Endodermal cell (in vitro differentiated cells): Measurements from ENCODE around the gene SFSWAP. TPM values are rescaled to one million over a fixed set of nuclear protein-coding genes. Genes with fewer than 3 reads are reported as not detected.
A peak's percentile ranks its signal among the peaks of the same experiment; 100 is the strongest.
"Not testable (repeated sequence)": the region's sequence is repeated elsewhere in the genome, so short reads cannot be mapped to it uniquely, and the experiment has no call there.

Source experiments
- DNase-seq: peaks from one replicate; pipeline ENCODE4 v3.0.0-alpha.2; 2017
- H3K27ac ChIP-seq: 2 replicates; pipeline ENCODE4 v1.5.1; 2013; ENCODE audit warnings: mild to moderate bottlenecking, low read depth, low read length, moderate library complexity
- H3K27me3 ChIP-seq: 2 replicates; pipeline ENCODE4 v1.6.1; 2013; ENCODE audit warnings: mild to moderate bottlenecking, low read length, moderate library complexity; ENCODE audit not compliant: insufficient read depth, control insufficient read depth, poor library complexity, severe bottlenecking
- H3K36me3 ChIP-seq: 2 replicates; pipeline ENCODE4 v1.7.0; 2013; ENCODE audit warnings: mild to moderate bottlenecking, low read length, moderate library complexity; ENCODE audit not compliant: control insufficient read depth, insufficient read depth
- H3K4me1 ChIP-seq: one replicate; pipeline ENCODE4 v1.7.0; 2013; ENCODE audit warnings: low read length; ENCODE audit not compliant: control insufficient read depth, insufficient read depth
- H3K4me3 ChIP-seq: 2 replicates; pipeline ENCODE4 v1.5.1; 2013; ENCODE audit warnings: mild to moderate bottlenecking, low read length, moderate library complexity
- H3K9ac ChIP-seq: 2 replicates; pipeline ENCODE4 v1.6.1; 2013; ENCODE audit warnings: mild to moderate bottlenecking, low read length, moderate library complexity; ENCODE audit not compliant: poor library complexity, severe bottlenecking; ENCODE audit errors: extremely low read depth
- H3K9me3 ChIP-seq: 2 replicates; pipeline ENCODE4 v1.6.1; 2013; ENCODE audit warnings: mild to moderate bottlenecking, low read length, moderate library complexity; ENCODE audit not compliant: control insufficient read depth
- H3K27ac Mint-ChIP-seq: 2 replicates; pipeline ENCODE4 v1.8.0; 2020; ENCODE audit warnings: mixed read lengths
- H3K27me3 Mint-ChIP-seq: 2 replicates; pipeline ENCODE4 v1.8.0; 2021; ENCODE audit warnings: mild to moderate bottlenecking, mixed read lengths; ENCODE audit not compliant: insufficient read depth
- H3K36me3 Mint-ChIP-seq: 2 replicates; pipeline ENCODE4 v1.8.0; 2020; ENCODE audit warnings: low read depth, mixed read lengths
- H3K4me1 Mint-ChIP-seq: 2 replicates; pipeline ENCODE4 v1.8.0; 2020; ENCODE audit warnings: mixed read lengths
- H3K4me3 Mint-ChIP-seq: 2 replicates; pipeline ENCODE4 v1.8.0; 2020; ENCODE audit warnings: mild to moderate bottlenecking, moderate library complexity, mixed read lengths
- H3K9me3 Mint-ChIP-seq: 2 replicates; pipeline ENCODE4 v1.8.0; 2020; ENCODE audit warnings: mild to moderate bottlenecking, mixed read lengths
- WGBS, 2 experiments: methylation state at CpG; one replicate each; pipeline versions ENCODE4 v1.1.5 to v1.1.7; 2013; ENCODE audit warnings: missing lambda C conversion rate in 2 of 2, mixed read lengths in 1 of 2; ENCODE audit not compliant: insufficient coverage in 1 of 2, insufficient read length in 1 of 2; 5-methylcytosine and 5-hydroxymethylcytosine counted together
- total RNA-seq, 2 donors: library from RNA; stranded (reverse); fragmentation: NEBNext Ultra II Directional in 1 of 2; extraction: Animal tissue kit (Norgen Biotek cat#: 25700) in 1 of 2; gene quantifications; 2 replicates in 1 of 2; 3 replicates in 1 of 2; pipeline ENCODE4 v1.2.1, GENCODE V29; 2021
- TF ChIP-seq, protein P1 (sequence below): fragments of 200-600 bp; sonication (generic); conservative IDR thresholded peaks from 2 replicates; pipeline ENCODE4 v1.5.0; 2021; ENCODE audit warnings: antibody characterized with exemption, mild to moderate bottlenecking

The SFSWAP gene
- total RNA-seq, 2 donors from 2014 or later = 50.0 to 52.3 TPM

DNA sequence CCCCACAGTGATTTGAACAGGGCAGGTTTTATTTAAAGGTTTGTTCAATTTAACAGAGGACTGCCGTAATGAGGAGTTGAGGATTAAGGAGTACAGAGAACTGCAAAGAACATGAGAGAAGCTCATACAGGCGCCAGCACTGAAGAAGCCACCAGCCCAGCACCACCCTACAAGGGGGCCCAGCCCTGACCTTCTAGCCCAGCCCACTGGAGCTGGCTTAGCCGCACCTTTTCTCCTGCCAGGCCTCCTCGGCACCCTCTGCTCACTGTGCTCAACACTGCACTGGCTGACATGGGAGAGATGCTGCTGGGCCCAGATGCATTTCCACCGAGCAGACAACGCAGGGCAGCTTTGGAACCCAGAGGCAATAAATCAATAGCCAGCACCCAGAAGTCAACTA, 36.5 kb upstream of the SFSWAP start:
- no peak overlapping the region for H3K4me3 Mint-ChIP-seq
- H3K4me3 ChIP-seq = no peak overlapping the region
- peaks cover 9% of the 10 kb centered on the region for H3K27me3 Mint-ChIP-seq
- peak; percentile 38 for DNase-seq
- H3K4me1 ChIP-seq = peaks cover 4% of the 10 kb centered on the region
- H3K9me3 Mint-ChIP-seq = peaks cover 15% of the 10 kb centered on the region
- no peak overlapping the region for H3K27ac ChIP-seq
- no peak overlapping the region for H3K27ac Mint-ChIP-seq
- peaks cover 12% of the 10 kb centered on the region for H3K9me3 ChIP-seq
- no peaks in the 10 kb centered on the region for H3K36me3 Mint-ChIP-seq
- no peaks in the 10 kb centered on the region for H3K27me3 ChIP-seq
- H3K4me1 Mint-ChIP-seq = no peaks in the 10 kb centered on the region
- no peaks in the 10 kb centered on the region for H3K36me3 ChIP-seq
- WGBS, 2 experiments = 95 to 100% methylated on average over 4 to 6 of the region's 6 CpGs
- TF ChIP-seq, protein P1, sequence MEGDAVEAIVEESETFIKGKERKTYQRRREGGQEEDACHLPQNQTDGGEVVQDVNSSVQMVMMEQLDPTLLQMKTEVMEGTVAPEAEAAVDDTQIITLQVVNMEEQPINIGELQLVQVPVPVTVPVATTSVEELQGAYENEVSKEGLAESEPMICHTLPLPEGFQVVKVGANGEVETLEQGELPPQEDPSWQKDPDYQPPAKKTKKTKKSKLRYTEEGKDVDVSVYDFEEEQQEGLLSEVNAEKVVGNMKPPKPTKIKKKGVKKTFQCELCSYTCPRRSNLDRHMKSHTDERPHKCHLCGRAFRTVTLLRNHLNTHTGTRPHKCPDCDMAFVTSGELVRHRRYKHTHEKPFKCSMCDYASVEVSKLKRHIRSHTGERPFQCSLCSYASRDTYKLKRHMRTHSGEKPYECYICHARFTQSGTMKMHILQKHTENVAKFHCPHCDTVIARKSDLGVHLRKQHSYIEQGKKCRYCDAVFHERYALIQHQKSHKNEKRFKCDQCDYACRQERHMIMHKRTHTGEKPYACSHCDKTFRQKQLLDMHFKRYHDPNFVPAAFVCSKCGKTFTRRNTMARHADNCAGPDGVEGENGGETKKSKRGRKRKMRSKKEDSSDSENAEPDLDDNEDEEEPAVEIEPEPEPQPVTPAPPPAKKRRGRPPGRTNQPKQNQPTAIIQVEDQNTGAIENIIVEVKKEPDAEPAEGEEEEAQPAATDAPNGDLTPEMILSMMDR = no peak
- no peak overlapping the region for H3K9ac ChIP-seq

DNA sequence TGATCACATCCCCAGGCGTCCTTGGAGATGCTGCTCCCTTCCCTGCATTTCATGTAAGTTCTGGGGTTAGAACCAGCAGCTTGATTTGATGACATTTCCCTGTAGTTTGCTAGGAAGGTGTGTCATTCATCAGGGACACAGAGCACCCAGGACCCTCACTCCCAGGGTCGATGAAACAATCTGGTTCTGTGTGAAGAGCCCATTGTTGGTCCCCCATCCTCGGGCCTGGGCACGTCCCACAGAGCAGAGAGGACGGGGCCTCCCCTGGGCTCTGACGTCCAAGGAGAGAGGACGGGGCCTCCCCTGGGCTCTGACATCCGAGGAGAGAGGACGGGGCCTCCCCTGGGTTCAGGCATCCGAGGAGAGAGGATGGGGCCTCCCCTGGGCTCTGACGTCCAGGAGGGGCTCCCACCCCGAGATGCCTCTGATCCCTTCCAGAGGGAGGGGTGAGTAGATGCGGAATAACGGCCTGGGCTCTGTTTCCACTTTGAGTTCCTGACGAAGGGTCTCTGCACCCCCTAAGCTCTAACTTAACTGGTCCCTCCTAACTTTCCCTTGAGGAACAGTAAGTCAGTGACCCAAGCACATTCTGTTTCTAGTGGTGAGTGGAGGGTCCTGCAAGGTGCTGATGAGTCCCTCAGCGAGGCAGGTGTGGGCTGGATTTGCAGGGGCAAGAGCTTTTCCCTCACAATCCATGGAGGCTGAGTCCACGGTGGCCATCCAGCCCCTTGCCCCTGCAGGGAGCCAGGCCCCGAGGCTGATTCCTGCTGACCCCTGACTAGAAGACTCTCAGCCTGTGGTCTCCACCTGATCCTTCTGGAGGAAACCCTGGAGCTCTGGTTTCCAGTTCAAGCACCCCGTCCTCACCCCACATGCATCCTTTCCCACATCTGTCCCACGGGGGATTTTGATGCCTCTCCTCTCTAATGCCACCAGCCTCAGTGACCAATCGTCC, 35.5 kb upstream of the SFSWAP start:
- H3K4me1 Mint-ChIP-seq = no peaks in the 10 kb centered on the region
- TF ChIP-seq, protein P1 = peak; percentile 25
- no peak overlapping the region for H3K27ac ChIP-seq
- peaks cover 15% of the 10 kb centered on the region for H3K9me3 Mint-ChIP-seq
- no peak overlapping the region for H3K9ac ChIP-seq
- peak; percentile 42 for DNase-seq
- no peak overlapping the region for H3K27ac Mint-ChIP-seq
- H3K36me3 ChIP-seq = no peaks in the 10 kb centered on the region
- H3K9me3 ChIP-seq = peaks cover 12% of the 10 kb centered on the region
- peaks cover 7% of the 10 kb centered on the region for H3K27me3 Mint-ChIP-seq
- H3K27me3 ChIP-seq = no peaks in the 10 kb centered on the region
- peaks cover 4% of the 10 kb centered on the region for H3K4me1 ChIP-seq
- no peak overlapping the region for H3K4me3 ChIP-seq
- no peaks in the 10 kb centered on the region for H3K36me3 Mint-ChIP-seq
- no peak overlapping the region for H3K4me3 Mint-ChIP-seq
- WGBS, 2 experiments = 92 to 100% methylated on average over 5 to 21 of the region's 21 CpGs

DNA sequence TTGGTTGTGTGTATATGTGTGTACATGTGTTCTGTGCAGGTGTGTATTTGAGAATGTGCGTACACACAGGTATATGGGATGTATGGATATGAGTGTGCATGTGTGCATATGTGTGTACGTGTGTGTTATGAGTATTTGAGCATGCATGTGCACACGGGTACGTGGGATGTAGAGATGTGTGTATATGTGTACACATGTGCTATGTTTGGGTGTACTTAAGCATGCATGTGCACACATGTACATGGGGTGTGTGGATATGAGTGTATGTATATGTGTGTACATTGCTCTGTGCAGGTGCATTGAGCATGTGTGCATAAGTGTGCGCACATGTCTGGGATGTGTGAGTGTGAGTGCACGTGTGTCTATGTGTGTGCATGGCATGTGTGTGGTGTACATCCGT, 34.3 kb upstream of the SFSWAP start:
- no peak overlapping the region for H3K27ac Mint-ChIP-seq
- H3K9me3 Mint-ChIP-seq = peaks cover 15% of the 10 kb centered on the region
- no peak overlapping the region for H3K27ac ChIP-seq
- no peak overlapping the region for H3K9ac ChIP-seq
- no peak overlapping the region for H3K4me3 ChIP-seq
- WGBS, 2 experiments = 78 to 90% methylated on average over 4 to 7 of the region's 7 CpGs
- no peak for DNase-seq
- H3K36me3 Mint-ChIP-seq = no peaks in the 10 kb centered on the region
- TF ChIP-seq, protein P1 = no peak
- peaks cover 4% of the 10 kb centered on the region for H3K27me3 ChIP-seq
- H3K4me3 Mint-ChIP-seq = no peak overlapping the region
- H3K9me3 ChIP-seq = peaks cover 12% of the 10 kb centered on the region
- peaks cover 11% of the 10 kb centered on the region for H3K27me3 Mint-ChIP-seq
- peaks cover 4% of the 10 kb centered on the region for H3K4me1 ChIP-seq
- peaks cover 6% of the 10 kb centered on the region for H3K4me1 Mint-ChIP-seq
- H3K36me3 ChIP-seq = no peaks in the 10 kb centered on the region

DNA sequence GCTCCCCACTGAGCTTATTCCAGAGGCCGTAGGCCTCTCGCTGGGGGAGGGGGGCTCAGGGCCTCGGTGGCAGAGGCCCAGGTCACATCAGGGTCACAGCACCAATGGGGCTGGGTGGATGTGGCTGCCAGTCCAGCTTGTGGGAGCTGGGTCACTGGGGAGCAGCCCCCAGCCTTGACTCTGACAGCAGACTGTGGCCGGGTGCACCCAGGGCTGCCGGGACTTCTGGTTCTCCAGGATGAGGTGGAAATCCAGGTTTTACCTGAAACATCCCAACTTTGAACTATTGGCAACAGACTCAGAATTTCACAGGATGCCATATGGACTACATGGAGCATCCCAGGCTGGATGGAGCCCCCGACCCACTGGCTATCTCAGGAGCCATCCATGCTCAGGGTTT, 33.8 kb upstream of the SFSWAP start:
- not testable (repeated sequence) for DNase-seq, H3K36me3 ChIP-seq, H3K9ac ChIP-seq, H3K27ac ChIP-seq, H3K4me3 ChIP-seq, H3K4me3 Mint-ChIP-seq, H3K36me3 Mint-ChIP-seq, H3K27me3 ChIP-seq, H3K4me1 ChIP-seq, H3K27ac Mint-ChIP-seq
- Mint-ChIP-seq H3K4me1 (peaks cover 11% of the 10 kb centered on the region), H3K9me3 (peaks cover 15% of the 10 kb centered on the region), H3K27me3 (peaks cover 13% of the 10 kb centered on the region)
- H3K9me3 ChIP-seq = peaks cover 12% of the 10 kb centered on the region
- WGBS, 2 experiments = 75 to 95% methylated on average over 3 of the region's 6 CpGs
